K562 (cell line): ENCODE results near the gene PAF1. TPM values are rescaled to one million over a fixed set of nuclear protein-coding genes. Genes with fewer than 3 reads are reported as not detected.

Experiments used
- ARID2 ChIP-seq: fragments of 450-650 bp; IDR thresholded peaks from 2 replicates; pipeline ENCODE4 v1.6.1; 2017; ENCODE audit warnings: antibody characterized with exemption, mild to moderate bottlenecking
- BACH1 ChIP-seq: fragments of 200-800 bp; sonication (Bioruptor generic); IDR thresholded peaks from 2 replicates; pipeline ENCODE4 v1.6.1; 2016; ENCODE audit warnings: missing genetic modification characterization, missing compliant biosample characterization
- BCOR ChIP-seq: fragments of 450-650 bp; IDR thresholded peaks from 2 replicates; pipeline ENCODE4 v1.6.1; 2016
- CCAR2 ChIP-seq: fragments of 200-400 bp; formaldehyde crosslinking; IDR thresholded peaks from 2 replicates; pipeline ENCODE4 v1.6.1; 2017; ENCODE audit warnings: mild to moderate bottlenecking, low read depth, low read length
- ELF1 ChIP-seq: fragments of 200-800 bp; sonication (Bioruptor generic); IDR thresholded peaks from 2 replicates; pipeline ENCODE4 v1.6.1; 2016; ENCODE audit warnings: missing genetic modification characterization, missing compliant biosample characterization
- ERF ChIP-seq: fragments of 450-650 bp; formaldehyde crosslinking; IDR thresholded peaks from 2 replicates; pipeline ENCODE4 v1.4.0; 2020; ENCODE audit warnings: mild to moderate bottlenecking, mixed read lengths
- FOXK2 ChIP-seq, 2 experiments: fragments of 450-650 bp; IDR thresholded peaks in 1 of 2; conservative IDR thresholded peaks in 1 of 2; 2 replicates each; pipeline ENCODE4 v1.6.1; 2016; ENCODE audit warnings: low read depth in 2 of 2, mild to moderate bottlenecking in 1 of 2
- PHTF2 ChIP-seq: fragments of 250-450 bp; sonication (Bioruptor Pico); IDR thresholded peaks from 2 replicates; pipeline ENCODE4 v1.5.0; 2021; ENCODE audit warnings: mild to moderate bottlenecking
- RB1 ChIP-seq: fragments of 450-650 bp; IDR thresholded peaks from 2 replicates; pipeline ENCODE4 v1.6.1; 2017; ENCODE audit warnings: low read depth, mild to moderate bottlenecking
- SMAD3 ChIP-seq: fragments of 450-650 bp; formaldehyde crosslinking; conservative IDR thresholded peaks from 2 replicates; pipeline ENCODE4 v1.4.0; 2020; ENCODE audit warnings: mild to moderate bottlenecking
- STAT5B ChIP-seq: fragments of 250-450 bp; sonication (Bioruptor Pico); IDR thresholded peaks from 2 replicates; pipeline ENCODE4 v1.8.0; 2021; ENCODE audit warnings: mild to moderate bottlenecking, inconsistent platforms
- TBL1XR1 ChIP-seq, 2 experiments: IDR thresholded peaks; 2 replicates each; pipeline ENCODE4 v1.6.1; 2012; ENCODE audit warnings: improper control_type of control experiment in 2 of 2, low read length in 2 of 2, mild to moderate bottlenecking in 1 of 2
- TCFL5 ChIP-seq: fragments of 250-450 bp; sonication (Bioruptor Pico); conservative IDR thresholded peaks from 2 replicates; pipeline ENCODE4 v1.6.1; 2021; ENCODE audit warnings: mild to moderate bottlenecking, moderate library complexity, matching md5 sums
- YBX1 ChIP-seq: fragments of 450-650 bp; IDR thresholded peaks from 2 replicates; pipeline ENCODE4 v1.7.1; 2016; ENCODE audit warnings: mild to moderate bottlenecking
- ZNF324 ChIP-seq: fragments of 250-450 bp; sonication (Bioruptor Pico); IDR thresholded peaks from 2 replicates; pipeline ENCODE4 v1.4.0; 2020; ENCODE audit warnings: mild to moderate bottlenecking
- ZNF384 ChIP-seq: IDR thresholded peaks from 2 replicates; pipeline ENCODE4 v1.6.1; 2012; ENCODE audit warnings: low read depth, low read length, improper control_type of control experiment
- ZNF766 ChIP-seq: fragments of 200-800 bp; sonication (Bioruptor generic); conservative IDR thresholded peaks from 2 replicates; pipeline ENCODE4 v1.6.1; 2016; ENCODE audit warnings: missing genetic modification characterization, missing compliant biosample characterization
- ZNF785 ChIP-seq: fragments of 250-450 bp; sonication (Bioruptor Pico); IDR thresholded peaks from 2 replicates; pipeline ENCODE4 v1.4.0; 2020; ENCODE audit warnings: mild to moderate bottlenecking
- ZNF79 ChIP-seq: fragments of 250-450 bp; sonication (Bioruptor Pico); IDR thresholded peaks from 2 replicates; pipeline ENCODE4 v1.4.0; 2020; ENCODE audit warnings: low read depth, mild to moderate bottlenecking, moderate library complexity
- ZZZ3 ChIP-seq: fragments of 450-650 bp; IDR thresholded peaks from 2 replicates; pipeline ENCODE4 v1.6.1; 2016; ENCODE audit warnings: antibody characterized with exemption, mild to moderate bottlenecking, moderate library complexity
- polyA plus RNA-seq, 8 experiments: library from polyadenylated mRNA; depleted of rRNA in 4 of 8; stranded (reverse) in 5 of 8; unstranded in 3 of 8; fragments of >200 nt; fragmentation: Nextera tagmentation in 2 of 8; fragmentation: Illumina TruSeq in 1 of 8; extraction: Ambion mirVana in 2 of 8; extraction: Trizol in 1 of 8; gene quantifications; 2 replicates each; pipeline versions ENCODE4 v1.2.1 to v1.2.3, GENCODE V29; 2011 to 2014; ENCODE audit warnings: inconsistent platforms in 1 of 8, missing spikeins in 1 of 8
- total RNA-seq, 7 experiments: library from RNA; depleted of rRNA in 6 of 7; stranded (reverse); fragments of >200 nt in 6 of 7; fragmentation: Illumina TruSeq in 2 of 7; extraction: Trizol in 2 of 7; gene quantifications; 2 replicates each; pipeline versions ENCODE4 v1.2.1 to v1.2.3, GENCODE V29; 2011 to 2021; ENCODE audit warnings: low replicate concordance in 1 of 7
- TF ChIP-seq, protein P1 (sequence below), 2 experiments: fragments of 450-650 bp in 1 of 2; sonication (generic) in 1 of 2; formaldehyde crosslinking in 1 of 2; IDR thresholded peaks; 2 replicates each; pipeline versions ENCODE4 v1.7.1 to v1.9.0; 2016 to 2022; ENCODE audit warnings: inconsistent platforms in 1 of 2, mild to moderate bottlenecking in 1 of 2, missing genetic modification reagents in 1 of 2

Gene PAF1
- total and polyA plus RNA-seq, 9 of the 15 experiments (the other 6 are each of a cell fraction or from before 2014, with no cell fraction given), result 1.5 to 45.0 (median 33.8) TPM

DNA sequence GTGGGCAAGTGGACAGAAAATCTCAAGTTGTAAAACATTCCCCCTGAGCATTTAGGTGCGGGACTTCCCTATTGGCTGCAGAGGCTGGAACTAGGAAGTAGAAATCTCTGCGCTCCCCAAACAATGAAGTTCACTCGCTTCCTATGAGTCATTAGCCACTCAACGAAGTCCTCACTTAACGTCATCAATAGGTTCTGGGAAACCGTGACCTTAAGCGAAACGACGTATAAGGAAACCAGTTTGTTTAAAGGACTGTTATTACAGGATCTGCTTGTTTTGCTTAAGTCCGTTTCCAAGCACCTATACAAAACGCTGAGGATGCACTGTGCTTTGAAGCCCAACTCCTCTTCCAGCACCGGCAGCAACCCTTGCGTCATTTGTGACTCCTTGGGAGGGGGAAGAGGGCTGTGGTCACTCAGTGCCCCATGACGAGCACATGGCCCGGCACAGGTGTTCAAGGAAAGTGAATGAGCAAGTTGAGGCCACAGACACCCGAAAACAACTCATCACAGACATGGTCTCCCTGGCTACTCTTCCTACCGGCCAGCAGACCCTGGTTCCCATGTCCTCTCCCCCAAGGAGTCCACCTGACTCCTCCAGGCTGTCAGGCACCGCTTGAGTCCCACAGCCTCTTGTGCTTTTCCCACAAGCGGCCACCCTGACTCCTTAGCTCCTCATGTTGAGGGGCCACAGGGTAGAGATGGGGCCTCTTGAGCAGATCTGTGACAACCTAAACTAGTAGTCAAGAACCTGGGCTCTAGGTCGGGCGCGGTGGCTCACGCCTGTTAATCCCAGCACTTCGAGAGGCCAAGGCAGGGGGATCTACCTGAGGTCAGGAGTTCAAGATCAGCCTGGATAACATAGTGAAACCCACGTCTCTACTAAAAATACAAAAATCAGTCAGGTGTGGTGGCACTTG lies 40.0 kb upstream of the PAF1 start (continued):
- TF ChIP-seq ZNF766 (CRISPR knock-in tag) (0 out of 2 replicates have a peak, but pooled peaks have one; percentile 32), ZNF79 (CRISPR knock-in tag) (no peak), ELF1 (tag) (peak; percentile 77), ZNF785 (CRISPR knock-in tag) (no peak), SMAD3 (no peak), STAT5B (CRISPR knock-in tag) (no peak), YBX1 (no peak), ZZZ3 (no peak), RB1 (no peak), PHTF2 (CRISPR knock-in tag) (no peak), CCAR2 (no peak), BACH1 (tag) (peak; percentile 79; the same call in 1 of the 2 replicates), ZNF384 (no peak), TBL1XR1 (IDR thresholded peaks at IDR 0.05; ENCODE audit: low read length in 2 of 2) (no peak), BCOR (no peak), ZNF324 (no peak), TCFL5 (no peak), ERF (CRISPR knock-in tag) (no peak), ARID2 (no peak), FOXK2 (conservative IDR thresholded peaks at IDR 0.05 in 1 of 2, IDR thresholded peaks at IDR 0.05 in 1 of 2; ENCODE audit: low read depth in 2 of 2) (peak; percentile 44 to 53; a peak in 2 of 4 replicates)
- TF ChIP-seq, protein P1, sequence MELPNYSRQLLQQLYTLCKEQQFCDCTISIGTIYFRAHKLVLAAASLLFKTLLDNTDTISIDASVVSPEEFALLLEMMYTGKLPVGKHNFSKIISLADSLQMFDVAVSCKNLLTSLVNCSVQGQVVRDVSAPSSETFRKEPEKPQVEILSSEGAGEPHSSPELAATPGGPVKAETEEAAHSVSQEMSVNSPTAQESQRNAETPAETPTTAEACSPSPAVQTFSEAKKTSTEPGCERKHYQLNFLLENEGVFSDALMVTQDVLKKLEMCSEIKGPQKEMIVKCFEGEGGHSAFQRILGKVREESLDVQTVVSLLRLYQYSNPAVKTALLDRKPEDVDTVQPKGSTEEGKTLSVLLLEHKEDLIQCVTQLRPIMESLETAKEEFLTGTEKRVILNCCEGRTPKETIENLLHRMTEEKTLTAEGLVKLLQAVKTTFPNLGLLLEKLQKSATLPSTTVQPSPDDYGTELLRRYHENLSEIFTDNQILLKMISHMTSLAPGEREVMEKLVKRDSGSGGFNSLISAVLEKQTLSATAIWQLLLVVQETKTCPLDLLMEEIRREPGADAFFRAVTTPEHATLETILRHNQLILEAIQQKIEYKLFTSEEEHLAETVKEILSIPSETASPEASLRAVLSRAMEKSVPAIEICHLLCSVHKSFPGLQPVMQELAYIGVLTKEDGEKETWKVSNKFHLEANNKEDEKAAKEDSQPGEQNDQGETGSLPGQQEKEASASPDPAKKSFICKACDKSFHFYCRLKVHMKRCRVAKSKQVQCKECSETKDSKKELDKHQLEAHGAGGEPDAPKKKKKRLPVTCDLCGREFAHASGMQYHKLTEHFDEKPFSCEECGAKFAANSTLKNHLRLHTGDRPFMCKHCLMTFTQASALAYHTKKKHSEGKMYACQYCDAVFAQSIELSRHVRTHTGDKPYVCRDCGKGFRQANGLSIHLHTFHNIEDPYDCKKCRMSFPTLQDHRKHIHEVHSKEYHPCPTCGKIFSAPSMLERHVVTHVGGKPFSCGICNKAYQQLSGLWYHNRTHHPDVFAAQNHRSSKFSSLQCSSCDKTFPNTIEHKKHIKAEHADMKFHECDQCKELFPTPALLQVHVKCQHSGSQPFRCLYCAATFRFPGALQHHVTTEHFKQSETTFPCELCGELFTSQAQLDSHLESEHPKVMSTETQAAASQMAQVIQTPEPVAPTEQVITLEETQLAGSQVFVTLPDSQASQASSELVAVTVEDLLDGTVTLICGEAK (IDR thresholded peaks at IDR 0.05), result peak; percentile 48; the same call in 1 of the 2 replicates
- TF ChIP-seq, protein P1 (CRISPR knock-in tag; IDR thresholded peaks at IDR 0.05), result no peak
